Endothelial cell of umbilical vein (primary cell): Measurements from ENCODE around the gene ATP11B. TPM values are rescaled to one million over a fixed set of nuclear protein-coding genes. Genes with fewer than 3 reads are reported as not detected.

Experiments used
- BruUV-seq: library from RNA; stranded (reverse); fragments of 400-500 nt; replicated peaks from 2 replicates; lab custom pipeline; 2021; lab: Mats Ljungman, UMichigan
- CTCF ChIA-PET: fragments of 300-600, 350-600 bp; sonication (Branson Sonifier 250); formaldehyde crosslinking; loops from one replicate; lab custom pipeline; 2021; ENCODE audit warnings: antibody characterized with exemption, inconsistent platforms; lab: Charles Lee
- POLR2A ChIA-PET: fragments of 300-600, 350-600 bp; sonication (Branson Sonifier 250); formaldehyde crosslinking; loops from one replicate; lab custom pipeline; 2021; ENCODE audit warnings: antibody characterized with exemption, inconsistent platforms; lab: Charles Lee
- DNase-seq: peaks from one replicate; pipeline ENCODE4 v3.0.0-alpha.2; 2011; ENCODE audit warnings: low read depth, low spot score
- FAIRE-seq: peaks from 2 replicates; lab custom pipeline; 2011; peaks lifted over from hg19 to GRCh38; lab: Jason Lieb, UNC
- H2AFZ ChIP-seq: 2 replicates; pipeline ENCODE4 v1.6.0; 2012; ENCODE audit warnings: low read depth, low read length, control low read depth, inconsistent platforms
- H3K27ac ChIP-seq: 2 replicates; pipeline ENCODE4 v1.5.1; 2011; ENCODE audit warnings: low read depth, mild to moderate bottlenecking, control low read depth, low read length, moderate library complexity; ENCODE audit not compliant: insufficient read depth
- H3K27me3 ChIP-seq, 2 experiments: 2 replicates each; pipeline versions ENCODE4 v1.6.0 to v1.6.1; 2011; ENCODE audit warnings: low read length in 2 of 2, mixed read lengths in 1 of 2; ENCODE audit not compliant: control insufficient read depth in 2 of 2, insufficient read depth in 2 of 2
- H3K36me3 ChIP-seq, 2 experiments: 2 replicates in 1 of 2; 3 replicates in 1 of 2; pipeline ENCODE4 v1.5.1; 2011; ENCODE audit warnings: low read length in 2 of 2, mild to moderate bottlenecking in 1 of 2, moderate library complexity in 1 of 2; ENCODE audit not compliant: control insufficient read depth in 2 of 2, insufficient read depth in 2 of 2; ENCODE audit errors: extremely low read depth in 1 of 2
- H3K4me1 ChIP-seq: 3 replicates; pipeline ENCODE4 v1.5.1; 2011; ENCODE audit warnings: mild to moderate bottlenecking, low read length; ENCODE audit not compliant: control insufficient read depth, insufficient read depth; ENCODE audit errors: extremely low read depth
- H3K4me2 ChIP-seq: 2 replicates; pipeline ENCODE4 v1.6.1; 2011; ENCODE audit warnings: low read length, control low read depth, mixed read lengths; ENCODE audit not compliant: insufficient read depth
- H3K4me3 ChIP-seq, 3 experiments: fragments of 200-600 bp in 1 of 3; sonication (generic), shearing (Covaris generic) in 1 of 3; replicated peaks in 1 of 3; 2 replicates each; pipeline ENCODE4 v1.5.1; 2011 to 2016; ENCODE audit warnings: control low read depth in 3 of 3, low read length in 3 of 3, mild to moderate bottlenecking in 2 of 3, inconsistent platforms in 1 of 3, low read depth in 1 of 3, moderate library complexity in 1 of 3; ENCODE audit not compliant: insufficient read depth in 1 of 3
- H3K79me2 ChIP-seq: 2 replicates; pipeline ENCODE4 v1.6.0; 2012; ENCODE audit warnings: low read length, inconsistent platforms; ENCODE audit not compliant: control insufficient read depth, insufficient read depth
- H3K9ac ChIP-seq: replicated peaks from 2 replicates; pipeline ENCODE3; 2011; ENCODE audit warnings: low read length, control low read depth; ENCODE audit not compliant: insufficient read depth; ENCODE audit errors: extremely low read depth
- H3K9me1 ChIP-seq: replicated peaks from 3 replicates; pipeline ENCODE4 v1.6.0; 2011; ENCODE audit warnings: mild to moderate bottlenecking, low read length; ENCODE audit not compliant: control insufficient read depth, insufficient read depth; ENCODE audit errors: extremely low read depth
- H3K9me3 ChIP-seq: replicated peaks from 2 replicates; pipeline ENCODE4 v1.5.1; 2012; ENCODE audit warnings: low read length, inconsistent platforms; ENCODE audit not compliant: control insufficient read depth, insufficient read depth
- H4K20me1 ChIP-seq: replicated peaks from 2 replicates; pipeline ENCODE3; 2011; ENCODE audit warnings: mild to moderate bottlenecking, low read length; ENCODE audit not compliant: control insufficient read depth, insufficient read depth; ENCODE audit errors: extremely low read depth
- CTCF ChIP-seq, 2 donors: IDR thresholded peaks; 1 replicate in 1 of 2; 2 replicates in 1 of 2; pipeline ENCODE4 v1.5.1; 2011; ENCODE audit warnings: low read length in 2 of 2, mild to moderate bottlenecking in 2 of 2, moderate library complexity in 2 of 2, control low read depth in 1 of 2, inconsistent platforms in 1 of 2, low read depth in 1 of 2; ENCODE audit not compliant: insufficient read depth in 1 of 2; ENCODE audit errors: extremely low read depth in 1 of 2
- EZH2 ChIP-seq: IDR thresholded peaks from 2 replicates; pipeline ENCODE4 v1.6.1; 2012; ENCODE audit warnings: borderline replicate concordance, low read depth, mild to moderate bottlenecking, moderate library complexity, low read length, inconsistent platforms; ENCODE audit not compliant: severe bottlenecking
- FOS ChIP-seq: IDR thresholded peaks from 2 replicates; pipeline ENCODE4 v1.6.1; 2011; ENCODE audit warnings: mild to moderate bottlenecking, low read length, moderate library complexity, borderline replicate concordance; ENCODE audit not compliant: insufficient read depth
- GATA2 ChIP-seq: IDR thresholded peaks from 2 replicates; pipeline ENCODE4 v1.7.0; 2011; ENCODE audit warnings: low read depth, mild to moderate bottlenecking, moderate library complexity, mixed read lengths, low read length; ENCODE audit not compliant: insufficient read length, insufficient read depth
- JUN ChIP-seq: IDR thresholded peaks from 2 replicates; pipeline ENCODE4 v1.6.1; 2011; ENCODE audit warnings: borderline replicate concordance, low read depth; ENCODE audit not compliant: insufficient read length, insufficient read depth
- MAX ChIP-seq: IDR thresholded peaks from 2 replicates; pipeline ENCODE4 v1.6.1; 2011; ENCODE audit not compliant: insufficient read depth, insufficient read length
- MYC ChIP-seq: IDR thresholded peaks from one replicate; pipeline ENCODE4 v1.6.1; 2011; ENCODE audit warnings: mild to moderate bottlenecking, low read depth, low read length
- POLR2A ChIP-seq: IDR thresholded peaks from 2 replicates; pipeline ENCODE4 v1.6.1; 2012; ENCODE audit warnings: low read depth, mild to moderate bottlenecking, control low read depth, low read length
- POLR2AphosphoS5 ChIP-seq: IDR thresholded peaks from 2 replicates; pipeline ENCODE4 v1.6.1; 2012; ENCODE audit warnings: low read depth, mild to moderate bottlenecking, control low read depth, low read length, moderate library complexity; ENCODE audit not compliant: insufficient read depth
- dilution Hi-C: fragments of 300-500 bp; cut with MboI; formaldehyde crosslinking; loops from one replicate; pipeline ENCODE4 v1.15.0; 2019; ENCODE audit warnings: low sequenced_read_pairs; ENCODE audit not compliant: extremely low pct_ligation_motif_present
- intact Hi-C: fragments of 100-400 bp; cut with micrococcal nuclease; formaldehyde crosslinking; loops from one replicate; pipeline ENCODE4 v1.10.0; 2022
- polyA plus RNA-seq, 4 experiments: library from polyadenylated mRNA; depleted of rRNA in 3 of 4; stranded (reverse) in 3 of 4; unstranded in 1 of 4; fragments of >200 nt; gene quantifications; 2 replicates each; pipeline versions ENCODE4 v1.2.1 to v1.2.3, GENCODE V29; 2011 to 2012; ENCODE audit warnings: missing spikeins in 1 of 4
- total RNA-seq: library from RNA; stranded (reverse); gene quantifications from 2 replicates; pipeline ENCODE4 v1.2.3, GENCODE V29; 2021

ATP11B gene
- total and polyA plus RNA-seq, 2 donors (not counting 3 experiments of a cell fraction or from before 2014, with no cell fraction given): 10.1 to 49.3 TPM

- ChIA-PET POLR2A (no interaction called here), CTCF (interaction anchor here (0.6 to 4.1 kb wide), 5 partner anchors 24 to 245 kb away, joined by 3 to 47 read pairs (median 4); no protein-coding TSS in a partner anchor)
- Histone ChIP-seq H2AFZ (no peak overlapping the region), H3K27ac (no peak overlapping the region), H3K4me3 (peak overlapping the region in 1 of 3 experiments; percentile 90), H4K20me1 (no peaks in the 10 kb centered on the region), H3K4me2 (peak overlapping the region; percentile 96), H3K4me1 (peaks cover 17% of the 10 kb centered on the region), H3K9me3 (no peaks in the 10 kb centered on the region), H3K79me2 (peaks cover 59% of the 10 kb centered on the region), H3K9ac (peak overlapping the region; percentile 78), H3K27me3 (no peaks in the 10 kb centered on the region), H3K9me1 (no peaks in the 10 kb centered on the region), H3K36me3 (no peaks in the 10 kb centered on the region)
- intact Hi-C loops (loop anchor here (2.0 to 10.0 kb wide), 3 partner anchors 15 to 1171 kb away; no protein-coding TSS in a partner anchor), dilution Hi-C loops (no loop called here)
- DNase-seq (no peak), FAIRE-seq (peak; percentile 55)
- BruUV-seq: no TSS peak
- no peak for TF ChIP-seq POLR2A
- TF ChIP-seq JUN: no peak
- TF ChIP-seq EZH2: no peak
- TF ChIP-seq GATA2: no peak
- TF ChIP-seq POLR2AphosphoS5: no peak
Measured at GRCh38 chr3:182795389-182795782, 2.1 kb downstream of the ATP11B start.

GRCh38 chr3:182796310-182796709 is 3.0 kb downstream of the ATP11B start:
- no TSS peak for BruUV-seq
- dilution Hi-C loops (no loop called here), intact Hi-C loops (loop anchor here (10.0 kb wide), 1 partner anchor 1172 kb away; no protein-coding TSS in a partner anchor)
- Histone ChIP-seq H3K9me1 (no peaks in the 10 kb centered on the region), H3K9me3 (no peaks in the 10 kb centered on the region), H3K4me2 (no peak overlapping the region), H3K27ac (no peak overlapping the region), H3K27me3 (no peaks in the 10 kb centered on the region), H2AFZ (no peak overlapping the region), H3K36me3 (no peaks in the 10 kb centered on the region), H4K20me1 (no peaks in the 10 kb centered on the region), H3K79me2 (peaks cover 66% of the 10 kb centered on the region), H3K9ac (no peak overlapping the region), H3K4me1 (peaks cover 17% of the 10 kb centered on the region), H3K4me3 (no peak overlapping the region)
- ChIA-PET POLR2A (no interaction called here), CTCF (no interaction called here)
- TF ChIP-seq POLR2A: no peak
- no peak for TF ChIP-seq GATA2
- no peak for TF ChIP-seq JUN
- TF ChIP-seq EZH2: no peak
- no peak for TF ChIP-seq MAX
- no peak for TF ChIP-seq FOS
- TF ChIP-seq CTCF (IDR thresholded peaks at IDR 0.05; ENCODE audit: extremely low read depth in 1 of 2, insufficient read depth in 1 of 2, low read depth in 1 of 2, low read length in 2 of 2): no peak
- no peak for TF ChIP-seq MYC
- TF ChIP-seq POLR2AphosphoS5: no peak
- DNase-seq (no peak), FAIRE-seq (no peak)
